A673 (cell line): Measurements from ENCODE around the gene ATP2B1. TPM values are rescaled to one million over a fixed set of nuclear protein-coding genes. Genes with fewer than 3 reads are reported as not detected.

Experiments
- BruUV-seq: library from RNA; stranded (reverse); fragments of 400-500 nt; replicated peaks from 2 replicates; lab custom pipeline; 2021; lab: Mats Ljungman, UMichigan
- CTCF ChIA-PET: fragments of 300-600 bp; sonication (Branson Sonifier 250); formaldehyde crosslinking; loops from one replicate; lab custom pipeline; 2022; ENCODE audit warnings: antibody characterized with exemption; lab: Charles Lee
- POLR2A ChIA-PET: fragments of 300-600 bp; sonication (Branson Sonifier 250); formaldehyde crosslinking; loops from one replicate; lab custom pipeline; 2022; ENCODE audit warnings: antibody characterized with exemption; ENCODE audit not compliant: low non-redundant PET; lab: Charles Lee
- DNase-seq: peaks from one replicate; pipeline ENCODE4 v3.0.0-alpha.2; 2015; ENCODE audit warnings: low spot score
- H3K27ac ChIP-seq: fragments of 200-600 bp; sonication (generic); 2 replicates; pipeline ENCODE4 v1.5.1; 2016; ENCODE audit warnings: mixed run types, low read depth, mild to moderate bottlenecking, mixed read lengths, antibody characterized with exemption, low read length; ENCODE audit not compliant: poor library complexity, severe bottlenecking
- H3K27me3 ChIP-seq: fragments of 200-600 bp; sonication (generic); replicated peaks from 2 replicates; pipeline ENCODE4 v1.6.1; 2017; ENCODE audit warnings: mixed run types, low read depth, mild to moderate bottlenecking, mixed read lengths, antibody characterized with exemption, low read length; ENCODE audit not compliant: insufficient read depth, poor library complexity
- H3K36me3 ChIP-seq: fragments of 200-600 bp; sonication (generic); 2 replicates; pipeline ENCODE4 v1.6.1; 2016; ENCODE audit warnings: mixed run types, mild to moderate bottlenecking, mixed read lengths, antibody characterized with exemption, low read length; ENCODE audit not compliant: insufficient read depth, poor library complexity, severe bottlenecking
- H3K4me1 ChIP-seq: fragments of 200-600 bp; sonication (generic); 2 replicates; pipeline ENCODE4 v1.6.1; 2017; ENCODE audit warnings: mixed run types, mild to moderate bottlenecking, mixed read lengths, antibody characterized with exemption, low read length; ENCODE audit not compliant: insufficient read depth, poor library complexity, severe bottlenecking
- H3K4me3 ChIP-seq: fragments of 200-600 bp; sonication (generic); 2 replicates; pipeline ENCODE4 v1.5.1; 2016; ENCODE audit warnings: low read depth, mixed run types, mild to moderate bottlenecking, mixed read lengths, low read length; ENCODE audit not compliant: poor library complexity, severe bottlenecking
- H3K9me3 ChIP-seq: fragments of 200-600 bp; sonication (generic); 2 replicates; pipeline ENCODE4 v1.6.1; 2016; ENCODE audit warnings: mixed run types, low read depth, mild to moderate bottlenecking, mixed read lengths, antibody characterized with exemption, low read length; ENCODE audit not compliant: poor library complexity, severe bottlenecking
- CTCF ChIP-seq: fragments of 300-800, 200-600 bp; sonication (generic); conservative IDR thresholded peaks from 2 replicates; pipeline ENCODE4 v1.5.1; 2017; ENCODE audit warnings: low read depth, mild to moderate bottlenecking, antibody characterized with exemption, low read length, moderate library complexity, mixed read lengths
- EZH2 ChIP-seq: fragments of 200-600 bp; sonication (generic); IDR thresholded peaks from 2 replicates; pipeline ENCODE4 v1.6.1; 2017; ENCODE audit warnings: borderline replicate concordance, low read depth, mild to moderate bottlenecking, mixed read lengths, antibody characterized with exemption, low read length; ENCODE audit not compliant: poor library complexity, severe bottlenecking
- intact Hi-C: fragments of 100-400 bp; cut with micrococcal nuclease; formaldehyde crosslinking; loops from one replicate; pipeline ENCODE4 v1.10.0; 2022; ENCODE audit not compliant: unreplicated experiment
- total RNA-seq: library from RNA; stranded (reverse); gene quantifications from 2 replicates; pipeline ENCODE4 v1.2.3, GENCODE V29; 2021

ATP2B1 gene
- total RNA-seq, 1 experiment from 2014 or later: 44.2 TPM

GRCh38 chr12:89618113-89618862 lies 90.3 kb downstream of the ATP2B1 start:
- no peak overlapping the region for H3K4me3 ChIP-seq
- no peaks in the 10 kb centered on the region for H3K36me3 ChIP-seq
- ChIA-PET POLR2A (no interaction called here), CTCF (no interaction called here)
- TF ChIP-seq CTCF (no peak), EZH2 (no peak)
- H3K4me1 ChIP-seq: peaks cover 9% of the 10 kb centered on the region
- intact Hi-C loops: no loop called here
- H3K9me3 ChIP-seq: no peaks in the 10 kb centered on the region
- no peak for DNase-seq
- BruUV-seq: no TSS peak
- no peak overlapping the region for H3K27ac ChIP-seq
- no peaks in the 10 kb centered on the region for H3K27me3 ChIP-seq

- ChIA-PET CTCF (no interaction called here), POLR2A (no interaction called here)
- Histone ChIP-seq H3K9me3 (no peaks in the 10 kb centered on the region), H3K4me3 (no peak overlapping the region), H3K4me1 (no peaks in the 10 kb centered on the region), H3K36me3 (no peaks in the 10 kb centered on the region), H3K27me3 (no peaks in the 10 kb centered on the region), H3K27ac (no peak overlapping the region)
- intact Hi-C loops: no loop called here
- no TSS peak for BruUV-seq
- no peak for DNase-seq
- no peak for TF ChIP-seq EZH2
- TF ChIP-seq CTCF: no peak
These were observed 98.3 kb downstream of the ATP2B1 start for GRCh38 chr12:89610366-89610765.

- CTCF ChIA-PET: no interaction called here
- TF ChIP-seq CTCF (no peak), EZH2 (no peak)
- Histone ChIP-seq H3K9me3 (no peaks in the 10 kb centered on the region), H3K27me3 (no peaks in the 10 kb centered on the region), H3K4me1 (no peaks in the 10 kb centered on the region), H3K4me3 (no peak overlapping the region), H3K36me3 (peaks cover 12% of the 10 kb centered on the region), H3K27ac (no peak overlapping the region)
- no TSS peak for BruUV-seq
- intact Hi-C loops: no loop called here
- no peak for DNase-seq
- POLR2A ChIA-PET: no interaction called here
These were observed 105.0 kb downstream of the ATP2B1 start for GRCh38 chr12:89603678-89604077.
